ENCODE data around the gene IL19. TPM values are rescaled to one million over a fixed set of nuclear protein-coding genes. Genes with fewer than 3 reads are reported as not detected.

The IL19 gene
- total RNA-seq, 1 donor from 2014 or later: not detected

DNA sequence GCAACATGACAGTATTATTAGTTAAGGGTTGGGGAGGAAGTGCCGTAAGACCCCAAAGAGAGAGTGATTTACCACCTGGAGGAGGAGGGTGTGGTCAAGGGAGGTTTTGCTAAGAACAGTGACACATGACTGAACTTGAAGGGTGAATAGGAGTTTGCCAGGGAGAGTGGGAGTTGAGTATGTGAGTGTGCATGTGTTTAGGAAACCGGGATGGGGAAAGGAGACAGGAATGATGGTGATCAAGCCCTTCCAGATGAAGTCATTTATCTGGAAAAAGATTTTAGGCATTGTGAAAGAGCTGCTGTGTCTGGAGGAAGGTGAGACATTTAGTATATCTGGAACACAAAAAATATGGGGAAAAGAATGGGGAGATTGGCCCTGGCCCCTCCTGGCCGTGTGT lies 29.8 kb downstream of the IL19 start:
- peaks cover 4% of the 10 kb centered on the region for H3K27me3 Mint-ChIP-seq (ENCODE audit: low read depth)
- TF ChIP-seq, protein P1, sequence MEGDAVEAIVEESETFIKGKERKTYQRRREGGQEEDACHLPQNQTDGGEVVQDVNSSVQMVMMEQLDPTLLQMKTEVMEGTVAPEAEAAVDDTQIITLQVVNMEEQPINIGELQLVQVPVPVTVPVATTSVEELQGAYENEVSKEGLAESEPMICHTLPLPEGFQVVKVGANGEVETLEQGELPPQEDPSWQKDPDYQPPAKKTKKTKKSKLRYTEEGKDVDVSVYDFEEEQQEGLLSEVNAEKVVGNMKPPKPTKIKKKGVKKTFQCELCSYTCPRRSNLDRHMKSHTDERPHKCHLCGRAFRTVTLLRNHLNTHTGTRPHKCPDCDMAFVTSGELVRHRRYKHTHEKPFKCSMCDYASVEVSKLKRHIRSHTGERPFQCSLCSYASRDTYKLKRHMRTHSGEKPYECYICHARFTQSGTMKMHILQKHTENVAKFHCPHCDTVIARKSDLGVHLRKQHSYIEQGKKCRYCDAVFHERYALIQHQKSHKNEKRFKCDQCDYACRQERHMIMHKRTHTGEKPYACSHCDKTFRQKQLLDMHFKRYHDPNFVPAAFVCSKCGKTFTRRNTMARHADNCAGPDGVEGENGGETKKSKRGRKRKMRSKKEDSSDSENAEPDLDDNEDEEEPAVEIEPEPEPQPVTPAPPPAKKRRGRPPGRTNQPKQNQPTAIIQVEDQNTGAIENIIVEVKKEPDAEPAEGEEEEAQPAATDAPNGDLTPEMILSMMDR (conservative IDR thresholded peaks at IDR 0.05): no peak
- no peaks in the 10 kb centered on the region for H3K9me3 Mint-ChIP-seq
- no peaks in the 10 kb centered on the region for H3K36me3 Mint-ChIP-seq (ENCODE audit: low read depth)
- peaks cover 14% of the 10 kb centered on the region for H3K4me1 Mint-ChIP-seq
- H3K27ac Mint-ChIP-seq (ENCODE audit: unreplicated experiment): no peak overlapping the region
- H3K4me3 Mint-ChIP-seq: no peak overlapping the region
- DNase-seq (ENCODE audit: low read depth, low spot score): no peak

DNA sequence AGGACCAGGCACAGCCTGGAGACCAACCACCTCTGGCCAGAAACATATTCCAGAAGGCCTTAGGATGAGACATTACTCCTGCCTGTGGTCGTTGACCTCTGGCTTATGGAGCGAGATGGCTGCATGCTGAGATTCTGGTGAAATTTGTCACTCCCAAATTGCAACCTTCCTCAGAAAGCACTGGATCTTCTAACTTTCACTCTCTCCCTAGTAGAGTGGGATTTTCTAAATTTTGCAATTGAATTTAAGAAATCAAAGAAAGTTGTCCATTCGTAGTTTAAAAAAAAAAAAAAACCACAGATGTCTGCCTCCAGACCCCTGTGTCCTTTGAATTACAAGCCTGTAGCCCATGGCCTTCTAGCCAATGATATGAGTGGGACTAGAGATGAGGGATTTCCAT lies 30.3 kb downstream of the IL19 start:
- Mint-ChIP-seq H3K27me3 (ENCODE audit: low read depth) (peaks cover 4% of the 10 kb centered on the region), H3K4me3 (no peak overlapping the region), H3K27ac (ENCODE audit: unreplicated experiment) (no peak overlapping the region), H3K4me1 (peaks cover 14% of the 10 kb centered on the region), H3K9me3 (no peaks in the 10 kb centered on the region), H3K36me3 (ENCODE audit: low read depth) (no peaks in the 10 kb centered on the region)
- DNase-seq (ENCODE audit: low read depth, low spot score): no peak
- TF ChIP-seq, protein P1 (conservative IDR thresholded peaks at IDR 0.05): no peak

DNA sequence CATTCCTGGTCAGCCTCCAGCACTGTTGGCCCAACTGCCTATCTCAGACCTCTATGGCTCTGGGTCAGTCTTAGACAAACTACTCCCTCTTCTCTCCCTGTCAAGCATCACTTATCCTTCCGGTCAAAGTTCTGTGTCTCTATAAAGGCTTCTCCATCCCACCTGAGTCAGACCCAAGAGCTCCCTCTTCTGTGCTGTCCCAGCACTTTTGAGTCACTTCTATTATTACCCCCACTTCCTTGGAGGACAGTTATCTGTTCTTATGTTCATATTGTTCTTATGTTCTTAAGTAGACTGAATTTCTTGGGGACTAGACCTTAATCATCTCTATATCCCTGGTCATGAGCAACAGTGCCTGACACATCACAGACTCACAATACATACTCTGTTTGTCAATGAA lies 30.9 kb downstream of the IL19 start:
- TF ChIP-seq, protein P1 (conservative IDR thresholded peaks at IDR 0.05): no peak
- peaks cover 4% of the 10 kb centered on the region for H3K27me3 Mint-ChIP-seq (ENCODE audit: low read depth)
- H3K4me3 Mint-ChIP-seq: no peak overlapping the region
- no peak for DNase-seq (ENCODE audit: low read depth, low spot score)
- H3K9me3 Mint-ChIP-seq: no peaks in the 10 kb centered on the region
- H3K4me1 Mint-ChIP-seq: peaks cover 11% of the 10 kb centered on the region
- H3K36me3 Mint-ChIP-seq (ENCODE audit: low read depth): no peaks in the 10 kb centered on the region
- H3K27ac Mint-ChIP-seq (ENCODE audit: unreplicated experiment): no peak overlapping the region

DNA sequence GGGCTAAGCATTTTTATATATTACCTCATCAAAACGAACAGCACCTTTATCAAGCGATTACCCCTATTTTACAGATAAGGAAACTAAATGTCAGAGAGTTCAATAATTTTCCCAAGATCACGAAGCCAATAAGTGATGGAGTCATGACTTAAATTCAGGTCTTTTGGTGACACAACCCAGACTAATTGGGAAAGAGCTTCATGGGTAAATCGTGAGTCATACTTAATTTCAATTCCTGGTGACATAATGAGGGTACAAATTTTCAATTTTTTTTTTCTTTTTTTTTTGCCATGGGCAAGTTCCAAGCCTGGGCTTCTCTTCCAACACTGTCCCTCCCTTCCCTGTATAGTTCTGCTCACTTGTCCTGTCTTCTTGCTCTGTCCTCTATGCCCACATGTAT lies 31.8 kb downstream of the IL19 start:
- Mint-ChIP-seq H3K4me3 (no peak overlapping the region), H3K4me1 (peaks cover 3% of the 10 kb centered on the region), H3K27me3 (ENCODE audit: low read depth) (peaks cover 4% of the 10 kb centered on the region), H3K27ac (ENCODE audit: unreplicated experiment) (no peak overlapping the region), H3K36me3 (ENCODE audit: low read depth) (no peaks in the 10 kb centered on the region), H3K9me3 (no peaks in the 10 kb centered on the region)
- no peak for DNase-seq (ENCODE audit: low read depth, low spot score)
- TF ChIP-seq, protein P1 (conservative IDR thresholded peaks at IDR 0.05): no peak

DNA sequence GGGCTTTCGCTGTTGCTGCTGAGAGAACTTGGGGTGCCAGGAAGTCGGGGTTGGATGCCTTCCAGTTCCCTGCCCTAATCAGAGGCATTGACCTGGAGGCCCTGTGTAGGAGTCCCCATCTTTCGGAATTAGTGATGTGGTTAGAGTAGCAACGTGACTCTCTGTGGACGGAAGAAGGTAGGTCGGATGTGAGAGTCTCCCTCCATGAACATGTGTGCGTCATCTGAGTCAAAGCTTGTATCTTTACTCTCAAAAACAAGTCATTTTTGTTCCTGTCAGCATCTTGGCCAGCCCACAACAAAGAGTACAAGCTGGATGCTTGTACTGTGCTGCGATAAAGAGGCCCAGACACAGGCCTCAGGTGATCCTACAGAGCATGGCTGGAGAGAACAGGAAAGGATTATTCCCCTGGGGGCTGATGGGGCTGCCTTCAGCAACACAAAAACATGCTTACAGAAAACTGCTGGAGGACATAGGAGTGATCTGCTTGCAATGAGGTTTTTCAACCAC lies 32.7 kb downstream of the IL19 start:
- TF ChIP-seq, protein P1 (conservative IDR thresholded peaks at IDR 0.05): no peak
- Mint-ChIP-seq H3K27ac (ENCODE audit: unreplicated experiment) (no peak overlapping the region), H3K9me3 (no peaks in the 10 kb centered on the region), H3K4me1 (no peaks in the 10 kb centered on the region), H3K36me3 (ENCODE audit: low read depth) (no peaks in the 10 kb centered on the region), H3K27me3 (ENCODE audit: low read depth) (peaks cover 4% of the 10 kb centered on the region), H3K4me3 (no peak overlapping the region)
- DNase-seq (ENCODE audit: low read depth, low spot score): no peak
